SU-DHL-6 (cell line): ENCODE data around the gene NDUFS5.

Experiments
- H2AFZ ChIP-seq: fragments of 200-600 bp; sonication (generic); 2 replicates; pipeline ENCODE4 v1.6.1; 2014; ENCODE audit warnings: low read depth, mild to moderate bottlenecking, moderate library complexity, mixed read lengths, antibody characterized with exemption, low read length; ENCODE audit not compliant: severe bottlenecking
- H3F3A ChIP-seq: fragments of 200-600 bp; shearing (Covaris generic); 2 replicates; pipeline ENCODE4 v1.6.0; 2016; ENCODE audit warnings: antibody characterized with exemption, mild to moderate bottlenecking; ENCODE audit not compliant: insufficient read depth
- H3K27ac ChIP-seq: fragments of 200-600 bp; sonication (generic); 2 replicates; pipeline ENCODE4 v1.5.1; 2016; ENCODE audit warnings: low read depth, mild to moderate bottlenecking, low read length, moderate library complexity, mixed read lengths
- H3K27me3 ChIP-seq: fragments of 200-600 bp; sonication (generic), shearing (Covaris generic); 2 replicates; pipeline ENCODE4 v1.6.0; 2014; ENCODE audit warnings: mild to moderate bottlenecking, low read length
- H3K36me3 ChIP-seq: fragments of 200-600 bp; sonication (generic); 2 replicates; pipeline ENCODE4 v1.6.1; 2014; ENCODE audit warnings: mild to moderate bottlenecking, low read length, mixed read lengths
- H3K4me2 ChIP-seq: fragments of 300-600, 200-600 bp; shearing (Covaris generic), sonication (generic); 2 replicates; pipeline ENCODE4 v1.6.0; 2014; ENCODE audit warnings: low read length, low read depth, mild to moderate bottlenecking; ENCODE audit not compliant: poor library complexity, severe bottlenecking
- H3K4me3 ChIP-seq: fragments of 200-600 bp; sonication (generic); 2 replicates; pipeline ENCODE4 v1.5.1; 2014; ENCODE audit warnings: antibody characterized with exemption, low read length, mild to moderate bottlenecking, mixed read lengths; ENCODE audit not compliant: insufficient read depth, poor library complexity, severe bottlenecking
- H3K79me2 ChIP-seq: fragments of 200-600 bp; sonication (generic); 2 replicates; pipeline ENCODE4 v1.6.1; 2014; ENCODE audit warnings: mild to moderate bottlenecking, low read length, moderate library complexity; ENCODE audit not compliant: insufficient read depth
- H3K9ac ChIP-seq: fragments of 200-600 bp; sonication (generic); 2 replicates; pipeline ENCODE4 v1.7.0; 2014; ENCODE audit warnings: mild to moderate bottlenecking, low read length
- H3K9me2 ChIP-seq: fragments of 200-600 bp; sonication (generic); replicated peaks from 2 replicates; pipeline ENCODE4 v1.6.1; 2014; ENCODE audit warnings: low read length; ENCODE audit not compliant: insufficient read depth
- H3K9me3 ChIP-seq: fragments of 200-600 bp; sonication (generic); 2 replicates; pipeline ENCODE4 v1.6.1; 2014; ENCODE audit warnings: low read length, mixed read lengths; ENCODE audit not compliant: insufficient read depth
- H4K20me1 ChIP-seq: fragments of 200-600 bp; sonication (generic); 2 replicates; pipeline ENCODE4 v1.6.1; 2014; ENCODE audit warnings: low read depth, mild to moderate bottlenecking, antibody characterized with exemption, low read length, moderate library complexity, mixed read lengths
- EZH2phosphoT487 ChIP-seq: fragments of 200-600 bp; sonication (generic), shearing (Covaris generic); conservative IDR thresholded peaks from 2 replicates; pipeline ENCODE4 v1.6.1; 2018; ENCODE audit warnings: mild to moderate bottlenecking, antibody characterized with exemption, low read length, moderate library complexity, mixed read lengths
- TF ChIP-seq, protein P1 (sequence below): fragments of 200-600 bp; sonication (generic); IDR thresholded peaks from one replicate; pipeline ENCODE4 v1.5.1; 2017; ENCODE audit warnings: antibody characterized with exemption, mild to moderate bottlenecking, low read length, moderate library complexity; ENCODE audit not compliant: insufficient read depth, poor library complexity, severe bottlenecking

Gene NDUFS5

DNA sequence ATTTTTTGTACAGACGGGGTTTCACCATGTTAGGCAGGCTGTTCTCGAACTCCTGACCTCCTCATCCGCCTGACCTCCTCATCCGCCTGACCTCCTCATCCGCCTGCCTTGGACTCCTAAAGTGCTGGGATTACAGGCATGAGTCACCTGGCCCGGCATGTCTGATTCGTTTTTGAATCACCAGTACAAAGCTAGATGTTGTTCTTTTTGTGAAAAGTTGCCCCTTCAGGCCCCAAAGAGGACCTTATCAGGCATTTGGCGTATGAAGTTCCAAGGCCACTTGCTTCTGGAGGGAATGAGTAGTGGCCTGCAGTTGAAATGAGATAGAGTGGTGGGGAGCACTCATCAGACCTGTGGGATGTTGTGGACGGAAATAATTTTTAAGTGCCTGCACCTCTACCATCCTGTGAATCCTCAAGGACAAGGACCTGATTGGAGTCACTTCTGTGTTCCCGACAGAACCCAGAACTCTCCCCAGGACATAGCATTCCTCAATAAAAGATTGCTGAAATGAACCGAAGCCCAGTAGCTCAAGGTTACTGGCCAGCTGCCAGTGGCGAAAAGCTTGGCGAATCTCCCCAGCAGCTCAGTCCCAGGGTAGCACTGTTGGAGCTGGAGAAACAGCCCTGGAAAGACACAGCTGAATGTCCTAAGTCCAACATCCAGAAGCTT is 50.1 kb downstream of the NDUFS5 start:
- no peak for TF ChIP-seq EZH2phosphoT487
- TF ChIP-seq, protein P1, sequence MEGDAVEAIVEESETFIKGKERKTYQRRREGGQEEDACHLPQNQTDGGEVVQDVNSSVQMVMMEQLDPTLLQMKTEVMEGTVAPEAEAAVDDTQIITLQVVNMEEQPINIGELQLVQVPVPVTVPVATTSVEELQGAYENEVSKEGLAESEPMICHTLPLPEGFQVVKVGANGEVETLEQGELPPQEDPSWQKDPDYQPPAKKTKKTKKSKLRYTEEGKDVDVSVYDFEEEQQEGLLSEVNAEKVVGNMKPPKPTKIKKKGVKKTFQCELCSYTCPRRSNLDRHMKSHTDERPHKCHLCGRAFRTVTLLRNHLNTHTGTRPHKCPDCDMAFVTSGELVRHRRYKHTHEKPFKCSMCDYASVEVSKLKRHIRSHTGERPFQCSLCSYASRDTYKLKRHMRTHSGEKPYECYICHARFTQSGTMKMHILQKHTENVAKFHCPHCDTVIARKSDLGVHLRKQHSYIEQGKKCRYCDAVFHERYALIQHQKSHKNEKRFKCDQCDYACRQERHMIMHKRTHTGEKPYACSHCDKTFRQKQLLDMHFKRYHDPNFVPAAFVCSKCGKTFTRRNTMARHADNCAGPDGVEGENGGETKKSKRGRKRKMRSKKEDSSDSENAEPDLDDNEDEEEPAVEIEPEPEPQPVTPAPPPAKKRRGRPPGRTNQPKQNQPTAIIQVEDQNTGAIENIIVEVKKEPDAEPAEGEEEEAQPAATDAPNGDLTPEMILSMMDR = no peak
- H3K27me3 ChIP-seq = no peaks in the 10 kb centered on the region
- no peaks in the 10 kb centered on the region for H3K9me2 ChIP-seq
- no peak overlapping the region for H3K9ac ChIP-seq
- H3K4me3 ChIP-seq = no peak overlapping the region
- no peak overlapping the region for H2AFZ ChIP-seq
- H3K79me2 ChIP-seq = no peaks in the 10 kb centered on the region
- 0 out of 2 replicates have a peak, but pooled peaks cover 8% of the 10 kb centered on the region for H3K9me3 ChIP-seq
- H3K27ac ChIP-seq = no peak overlapping the region
- H3K36me3 ChIP-seq = no peaks in the 10 kb centered on the region
- H4K20me1 ChIP-seq = no peaks in the 10 kb centered on the region
- H3K4me2 ChIP-seq = no peak overlapping the region
- no peaks in the 10 kb centered on the region for H3F3A ChIP-seq

DNA sequence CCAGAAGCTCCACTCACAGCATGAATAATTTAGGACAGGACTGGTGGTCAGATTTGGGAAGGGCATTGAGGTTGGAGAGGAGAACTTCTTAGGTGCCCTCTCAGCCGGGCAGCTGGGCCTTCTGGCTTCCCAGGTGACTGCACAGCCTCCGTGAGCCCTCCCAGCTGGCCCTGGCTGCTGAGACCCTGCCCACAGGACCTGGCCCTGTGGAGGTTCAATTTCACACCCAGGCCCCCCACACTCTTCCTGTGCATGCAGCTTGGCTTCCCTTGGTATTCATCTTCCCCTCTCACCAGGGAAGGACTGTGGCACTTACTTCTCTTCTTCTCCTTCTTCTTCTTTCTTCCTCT is 50.6 kb downstream of the NDUFS5 start:
- no peaks in the 10 kb centered on the region for H3K9me2 ChIP-seq
- no peak overlapping the region for H3K9ac ChIP-seq
- H3K4me2 ChIP-seq = no peak overlapping the region
- TF ChIP-seq EZH2phosphoT487 = no peak
- TF ChIP-seq, protein P1 = no peak
- no peak overlapping the region for H3K27ac ChIP-seq
- H3K79me2 ChIP-seq = no peaks in the 10 kb centered on the region
- 0 out of 2 replicates have a peak, but pooled peaks cover 3% of the 10 kb centered on the region for H3K9me3 ChIP-seq
- H3K4me3 ChIP-seq = no peak overlapping the region
- no peaks in the 10 kb centered on the region for H3K27me3 ChIP-seq
- H2AFZ ChIP-seq = no peak overlapping the region
- H4K20me1 ChIP-seq = no peaks in the 10 kb centered on the region
- H3K36me3 ChIP-seq = no peaks in the 10 kb centered on the region
- no peaks in the 10 kb centered on the region for H3F3A ChIP-seq

DNA sequence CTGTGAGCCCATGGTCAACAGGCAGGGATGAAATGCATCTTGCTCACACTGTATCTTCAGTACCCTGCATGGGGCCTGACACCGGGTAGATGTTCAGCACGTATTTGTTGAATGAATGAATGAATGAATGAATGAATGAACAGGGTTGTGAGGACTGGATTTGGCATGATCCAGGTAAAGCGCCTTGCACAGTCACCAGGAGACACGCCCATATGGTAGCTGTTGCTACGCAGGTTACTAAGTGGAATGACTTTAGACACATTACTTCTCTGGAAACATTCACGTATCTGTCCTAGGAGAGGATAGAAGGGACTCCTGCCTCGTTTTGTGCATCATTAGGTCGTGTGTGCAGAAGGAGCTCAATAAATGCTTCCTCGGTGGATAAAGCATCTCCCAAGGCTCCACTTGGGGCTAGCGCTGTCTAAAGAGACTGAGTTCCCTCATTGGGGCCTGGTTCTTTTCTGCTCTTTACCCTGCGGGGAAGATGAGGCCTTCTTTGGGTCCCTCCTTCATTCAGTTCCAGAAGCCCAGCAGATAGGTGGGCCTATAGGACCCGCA is 54.2 kb downstream of the NDUFS5 start:
- Histone ChIP-seq H3F3A (no peaks in the 10 kb centered on the region), H3K9ac (no peak overlapping the region), H3K4me3 (no peak overlapping the region), H3K79me2 (no peaks in the 10 kb centered on the region), H4K20me1 (no peaks in the 10 kb centered on the region), H3K36me3 (no peaks in the 10 kb centered on the region), H3K9me3 (no peaks in the 10 kb centered on the region), H3K9me2 (no peaks in the 10 kb centered on the region), H3K27me3 (no peaks in the 10 kb centered on the region), H2AFZ (no peak overlapping the region), H3K4me2 (no peak overlapping the region), H3K27ac (no peak overlapping the region)
- TF ChIP-seq EZH2phosphoT487 = no peak
- TF ChIP-seq, protein P1 = no peak
